SW480 (cell line): ENCODE results near the gene TP53TG3C.
"Not testable (repeated sequence)": the region's sequence is repeated elsewhere in the genome, so short reads cannot be mapped to it uniquely, and the experiment has no call there.

ENCODE experiments used
- DNase-seq: peaks from one replicate; pipeline ENCODE4 v3.0.0-alpha.2; 2016; ENCODE audit warnings: low spot score

The TP53TG3C gene

DNA sequence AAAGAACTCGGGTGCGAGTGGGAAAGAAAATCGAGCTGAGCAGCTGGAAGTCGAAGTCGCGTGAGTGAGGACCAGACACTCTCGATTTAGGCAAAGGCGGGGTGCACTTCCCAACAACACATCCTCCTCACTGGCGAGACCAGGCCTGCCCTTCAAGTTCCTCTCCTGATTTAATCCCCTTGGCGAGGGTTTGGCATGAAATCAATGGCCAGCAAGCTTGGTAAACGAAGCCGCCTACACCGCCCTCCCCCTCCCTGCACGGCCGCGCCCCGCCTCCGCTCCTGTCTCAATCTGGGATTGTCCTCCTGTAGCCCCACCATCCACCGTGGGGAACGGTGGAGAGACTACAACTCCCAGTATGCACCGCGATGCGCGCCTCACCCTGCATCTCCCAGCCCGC, at the start of gene TP53TG3C:
TP53TG3C (plus strand) TSS at position 301 of the 400 bp plus-strand sequence; CDS start at position 369, 68 bp downstream.
- DNase-seq: not testable (repeated sequence)
